Vagina (tissue), 2 donors: ENCODE data around the gene CD300H. TPM values are rescaled to one million over a fixed set of nuclear protein-coding genes. Genes with fewer than 3 reads are reported as not detected.
A peak's percentile ranks its signal among the peaks of the same experiment; 100 is the strongest.

ENCODE experiments used
- DNase-seq, 2 donors: peaks; one replicate each; pipeline ENCODE4 v3.0.0-alpha.2; 2017; ENCODE audit errors: extremely low spot score in 2 of 2
- H3K27ac ChIP-seq: fragments of 200-600 bp; sonication (generic); one replicate; pipeline ENCODE4 v1.5.1; 2019
- H3K27me3 ChIP-seq: fragments of 200-600 bp; sonication (generic); one replicate; pipeline ENCODE4 v1.5.1; 2019
- H3K36me3 ChIP-seq, 2 donors: fragments of 200-600 bp; sonication (generic); one replicate each; pipeline ENCODE4 v1.5.1; 2017 to 2019
- H3K4me1 ChIP-seq: fragments of 200-600 bp; sonication (generic); one replicate; pipeline ENCODE4 v1.5.1; 2019
- H3K4me3 ChIP-seq, 2 donors: fragments of 200-600 bp; sonication (generic); 1 replicate in 1 of 2; 2 replicates in 1 of 2; pipeline ENCODE4 v1.5.1; 2016 to 2019
- H3K9me3 ChIP-seq: fragments of 200-600 bp; sonication (generic); one replicate; pipeline ENCODE4 v1.5.1; 2019
- POLR2A ChIP-seq, 2 donors: fragments of 450-650 bp; IDR thresholded peaks; one replicate each; pipeline ENCODE4 v1.6.1; 2017; ENCODE audit warnings: antibody characterized with exemption in 2 of 2, mild to moderate bottlenecking in 2 of 2, moderate library complexity in 2 of 2
- POLR2AphosphoS5 ChIP-seq, 2 donors: sonication (generic); formaldehyde crosslinking; IDR thresholded peaks; one replicate each; pipeline ENCODE4 v1.9.0; 2017; ENCODE audit warnings: antibody characterized with exemption in 2 of 2, mild to moderate bottlenecking in 2 of 2, low read depth in 1 of 2; ENCODE audit not compliant: insufficient read depth in 1 of 2
- intact Hi-C: fragments of 100-400 bp; cut with DNase I; formaldehyde crosslinking; loops from one replicate; pipeline ENCODE4 v1.15.1; 2023
- total RNA-seq: library from RNA; depleted of rRNA; stranded (reverse); fragments of >200 nt; gene quantifications from one replicate; pipeline ENCODE4 v1.2.3, GENCODE V29; 2016
- TF ChIP-seq, protein P1 (sequence below), 3 experiments: fragments of 450-650 bp in 2 of 3; fragments of 200-600 bp in 1 of 3; sonication (generic) in 1 of 3; IDR thresholded peaks; one replicate each; pipeline ENCODE4 v1.5.1; 2017 to 2019; ENCODE audit warnings: antibody characterized with exemption in 3 of 3, mild to moderate bottlenecking in 2 of 3, moderate library complexity in 2 of 3

CD300H gene
- total RNA-seq, 1 donor from 2014 or later: not detected

DNA sequence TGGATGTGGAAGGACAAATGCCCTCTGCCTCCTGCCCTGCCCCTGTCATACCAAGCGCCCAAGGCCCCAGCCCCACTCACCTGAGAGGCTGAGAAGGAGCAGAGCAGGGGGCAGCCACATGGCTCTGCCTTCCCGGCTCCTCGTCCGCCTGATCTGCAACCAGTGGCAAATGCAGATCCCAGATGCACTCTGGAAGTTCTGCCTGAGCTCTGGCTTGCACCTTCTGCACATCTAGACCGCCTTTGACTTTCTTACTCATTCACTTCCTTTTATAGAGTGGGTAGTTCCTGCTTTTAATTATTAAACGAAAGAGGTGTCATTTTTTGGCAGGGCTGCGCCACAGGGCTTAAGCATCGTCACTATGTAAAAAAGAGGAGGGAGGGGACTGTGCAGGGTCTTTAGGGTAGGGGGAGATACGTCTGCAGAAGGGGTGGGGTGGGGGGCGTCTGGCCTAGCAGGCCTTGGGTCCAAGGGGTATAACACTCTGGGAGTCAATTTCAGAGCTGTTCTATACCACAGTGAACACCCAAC, 36.0 kb downstream of the CD300H start, which contains the start of gene CD300LB:
CD300LB (minus strand) TSS at position 245 of the 531 bp plus-strand sequence; CDS start at position 120, 125 bp downstream.
- Histone ChIP-seq H3K4me1 (no peaks in the 10 kb centered on the region), H3K36me3 (no peaks in the 10 kb centered on the region), H3K27ac (no peak within 1 kb of the TSS), H3K4me3 (no peak within 1 kb of the TSS), H3K27me3 (no peaks in the 10 kb centered on the region), H3K9me3 (no peaks in the 10 kb centered on the region)
- intact Hi-C loops: no loop called here
- DNase-seq: peak in 1 of 2 donors; percentile 67
- TF ChIP-seq POLR2A (IDR thresholded peaks at IDR 0.05) (no peak), POLR2AphosphoS5 (IDR thresholded peaks at IDR 0.05; ENCODE audit: insufficient read depth in 1 of 2, low read depth in 1 of 2) (no peak)
- TF ChIP-seq, protein P1, sequence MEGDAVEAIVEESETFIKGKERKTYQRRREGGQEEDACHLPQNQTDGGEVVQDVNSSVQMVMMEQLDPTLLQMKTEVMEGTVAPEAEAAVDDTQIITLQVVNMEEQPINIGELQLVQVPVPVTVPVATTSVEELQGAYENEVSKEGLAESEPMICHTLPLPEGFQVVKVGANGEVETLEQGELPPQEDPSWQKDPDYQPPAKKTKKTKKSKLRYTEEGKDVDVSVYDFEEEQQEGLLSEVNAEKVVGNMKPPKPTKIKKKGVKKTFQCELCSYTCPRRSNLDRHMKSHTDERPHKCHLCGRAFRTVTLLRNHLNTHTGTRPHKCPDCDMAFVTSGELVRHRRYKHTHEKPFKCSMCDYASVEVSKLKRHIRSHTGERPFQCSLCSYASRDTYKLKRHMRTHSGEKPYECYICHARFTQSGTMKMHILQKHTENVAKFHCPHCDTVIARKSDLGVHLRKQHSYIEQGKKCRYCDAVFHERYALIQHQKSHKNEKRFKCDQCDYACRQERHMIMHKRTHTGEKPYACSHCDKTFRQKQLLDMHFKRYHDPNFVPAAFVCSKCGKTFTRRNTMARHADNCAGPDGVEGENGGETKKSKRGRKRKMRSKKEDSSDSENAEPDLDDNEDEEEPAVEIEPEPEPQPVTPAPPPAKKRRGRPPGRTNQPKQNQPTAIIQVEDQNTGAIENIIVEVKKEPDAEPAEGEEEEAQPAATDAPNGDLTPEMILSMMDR (IDR thresholded peaks at IDR 0.05): no peak

DNA sequence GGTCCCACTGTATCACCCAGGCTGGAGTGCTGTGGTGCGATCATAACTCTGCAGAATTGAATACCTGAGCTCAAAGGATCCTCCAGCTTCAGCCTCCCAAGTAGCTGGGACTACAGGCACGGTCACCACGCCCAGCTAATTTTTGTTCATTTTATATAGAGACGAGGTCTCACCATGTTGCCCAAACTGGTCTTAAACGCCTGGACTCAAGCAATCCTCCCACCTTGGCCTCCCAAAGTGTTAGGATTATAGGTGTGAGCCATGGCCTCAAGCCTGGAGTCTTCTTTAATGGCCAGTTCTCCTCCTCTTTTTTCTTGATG, 36.5 kb downstream of the CD300H start:
- no peak overlapping the region for H3K4me3 ChIP-seq
- H3K4me1 ChIP-seq: no peaks in the 10 kb centered on the region
- no peaks in the 10 kb centered on the region for H3K27me3 ChIP-seq
- intact Hi-C loops: no loop called here
- H3K36me3 ChIP-seq: no peaks in the 10 kb centered on the region
- no peak for TF ChIP-seq POLR2AphosphoS5 (IDR thresholded peaks at IDR 0.05; ENCODE audit: insufficient read depth in 1 of 2, low read depth in 1 of 2)
- H3K27ac ChIP-seq: no peak overlapping the region
- peak in 1 of 2 donors; percentile 58 for DNase-seq
- no peaks in the 10 kb centered on the region for H3K9me3 ChIP-seq

DNA sequence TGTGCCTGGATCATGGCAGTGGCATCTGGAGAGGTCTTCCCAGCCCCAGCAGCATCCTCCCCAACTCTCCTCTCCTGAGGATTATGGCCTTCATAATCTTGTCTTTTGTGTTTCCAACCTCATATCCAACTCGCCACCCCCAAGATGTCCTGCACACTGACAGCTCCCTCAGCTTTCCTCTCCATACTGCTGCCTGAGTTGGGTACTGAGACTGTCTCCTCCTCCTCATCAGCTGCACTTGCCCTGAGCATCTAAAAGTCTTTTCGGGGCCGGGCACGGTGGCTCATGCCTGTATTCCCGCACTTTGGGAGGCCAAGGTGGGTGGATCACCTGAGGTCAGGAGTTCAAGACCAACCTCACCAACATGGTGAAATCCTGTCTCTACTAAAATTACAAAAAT, 38.1 kb downstream of the CD300H start:
- Histone ChIP-seq H3K4me3 (no peak overlapping the region), H3K36me3 (no peaks in the 10 kb centered on the region), H3K4me1 (no peaks in the 10 kb centered on the region), H3K27me3 (no peaks in the 10 kb centered on the region), H3K27ac (no peak overlapping the region), H3K9me3 (no peaks in the 10 kb centered on the region)
- intact Hi-C loops: no loop called here
- TF ChIP-seq POLR2A (IDR thresholded peaks at IDR 0.05) (no peak), POLR2AphosphoS5 (IDR thresholded peaks at IDR 0.05; ENCODE audit: insufficient read depth in 1 of 2, low read depth in 1 of 2) (no peak)
- TF ChIP-seq, protein P1 (IDR thresholded peaks at IDR 0.05): no peak
- no peak for DNase-seq

DNA sequence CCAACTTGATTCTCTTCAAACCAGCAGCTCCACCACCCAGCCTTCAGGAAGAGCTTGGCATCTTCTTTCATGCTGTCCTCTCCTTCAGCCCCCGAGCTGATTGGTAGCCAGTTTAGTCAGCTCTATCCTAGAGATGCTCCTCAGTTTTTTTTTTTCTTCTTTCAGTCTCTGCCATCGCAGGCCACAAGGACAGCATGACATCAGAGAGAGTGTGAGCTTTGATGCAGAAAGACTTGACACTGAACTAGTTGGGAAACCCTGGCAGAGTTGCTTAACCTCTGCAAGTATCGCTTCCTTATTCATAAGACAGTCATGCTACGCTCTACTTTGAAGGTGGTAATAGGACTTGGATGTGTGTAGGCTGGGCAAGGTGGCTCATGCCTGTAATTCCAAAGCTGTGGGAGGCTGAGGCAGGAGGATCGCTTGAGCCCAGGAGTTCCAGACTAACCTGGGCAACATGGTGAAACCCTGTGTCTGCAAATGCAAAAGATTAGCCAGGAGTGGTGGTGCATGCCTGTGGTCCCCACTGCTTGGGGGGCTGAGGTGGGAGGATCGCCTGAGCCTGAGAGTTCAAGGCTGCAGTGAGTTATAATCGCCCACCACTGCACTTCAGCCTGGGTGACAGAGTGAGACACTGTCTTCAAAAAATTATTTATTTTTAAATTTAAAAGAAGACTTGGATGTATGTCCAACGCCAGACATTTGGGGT, 38.7 kb downstream of the CD300H start:
- intact Hi-C loops: no loop called here
- DNase-seq: peak in 1 of 2 donors; percentile 70
- TF ChIP-seq, protein P1 (IDR thresholded peaks at IDR 0.05): no peak
- TF ChIP-seq POLR2A (IDR thresholded peaks at IDR 0.05): no peak
- TF ChIP-seq POLR2AphosphoS5 (IDR thresholded peaks at IDR 0.05; ENCODE audit: insufficient read depth in 1 of 2, low read depth in 1 of 2): no peak
- H3K9me3 ChIP-seq: no peaks in the 10 kb centered on the region
- no peaks in the 10 kb centered on the region for H3K27me3 ChIP-seq
- H3K4me1 ChIP-seq: no peaks in the 10 kb centered on the region
- no peak overlapping the region for H3K4me3 ChIP-seq
- no peaks in the 10 kb centered on the region for H3K36me3 ChIP-seq
- no peak overlapping the region for H3K27ac ChIP-seq

DNA sequence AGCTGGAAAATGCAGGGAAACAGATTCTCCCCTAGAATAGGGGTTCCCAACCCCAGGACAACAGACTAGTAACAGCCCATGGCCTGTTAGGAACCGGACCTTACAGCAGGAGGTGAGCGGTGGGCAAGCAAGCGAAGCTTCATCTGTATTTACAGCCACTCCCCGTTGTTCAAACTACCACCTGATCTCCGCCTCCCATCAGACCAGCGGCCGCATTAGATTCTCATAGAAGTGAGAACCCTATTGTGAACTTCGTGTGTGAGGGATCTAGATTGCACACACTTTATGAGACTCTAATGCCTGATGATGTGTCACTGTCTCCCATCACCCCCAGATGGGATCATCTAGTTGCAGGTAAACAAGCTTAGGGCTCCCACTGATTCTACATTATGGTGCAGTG, 39.6 kb downstream of the CD300H start:
- peak in 1 of 2 donors; percentile 22 for DNase-seq
- Histone ChIP-seq H3K4me3 (no peak overlapping the region), H3K27me3 (no peaks in the 10 kb centered on the region), H3K27ac (no peak overlapping the region), H3K4me1 (no peaks in the 10 kb centered on the region), H3K36me3 (no peaks in the 10 kb centered on the region), H3K9me3 (no peaks in the 10 kb centered on the region)
- TF ChIP-seq POLR2A (IDR thresholded peaks at IDR 0.05): no peak
- TF ChIP-seq, protein P1 (IDR thresholded peaks at IDR 0.05): no peak
- no peak for TF ChIP-seq POLR2AphosphoS5 (IDR thresholded peaks at IDR 0.05; ENCODE audit: insufficient read depth in 1 of 2, low read depth in 1 of 2)
- intact Hi-C loops: no loop called here
